H9 (cell line): Measurements from ENCODE around the gene RIPK1. TPM values are rescaled to one million over a fixed set of nuclear protein-coding genes. Genes with fewer than 3 reads are reported as not detected.

Source experiments
- DNase-seq: peaks from one replicate; pipeline ENCODE4 v3.0.0-alpha.2; 2017
- H2AFZ ChIP-seq: one replicate; pipeline ENCODE4 v1.6.1; 2013; ENCODE audit warnings: mild to moderate bottlenecking, low read length, control low read depth, moderate library complexity
- H2AK5ac ChIP-seq: 2 replicates; pipeline ENCODE4 v1.6.1; 2013; ENCODE audit warnings: low read length, control low read depth, mixed read lengths; ENCODE audit not compliant: insufficient read length
- H2BK120ac ChIP-seq: one replicate; pipeline ENCODE4 v1.6.1; 2013; ENCODE audit warnings: low read depth, mild to moderate bottlenecking, low read length, control low read depth, inconsistent platforms; ENCODE audit not compliant: poor library complexity, severe bottlenecking
- H2BK12ac ChIP-seq: 2 replicates; pipeline ENCODE4 v1.6.1; 2013; ENCODE audit warnings: low read length, control low read depth, mixed read lengths, low read depth; ENCODE audit not compliant: insufficient read length
- H2BK15ac ChIP-seq: 2 replicates; pipeline ENCODE4 v1.6.1; 2013; ENCODE audit warnings: low read depth, low read length, control low read depth
- H2BK20ac ChIP-seq: one replicate; pipeline ENCODE4 v1.6.1; 2013; ENCODE audit warnings: low read depth, mild to moderate bottlenecking, low read length, control low read depth, inconsistent platforms; ENCODE audit not compliant: poor library complexity, severe bottlenecking
- H2BK5ac ChIP-seq: 2 replicates; pipeline ENCODE4 v1.6.1; 2013; ENCODE audit warnings: low read length, control low read depth, mixed read lengths; ENCODE audit not compliant: insufficient read length
- H3K14ac ChIP-seq: 2 replicates; pipeline ENCODE4 v1.6.1; 2013; ENCODE audit warnings: low read length, control low read depth; ENCODE audit not compliant: insufficient read depth
- H3K18ac ChIP-seq: 2 replicates; pipeline ENCODE4 v1.6.1; 2013; ENCODE audit warnings: low read depth, mild to moderate bottlenecking, mixed read lengths, low read length, control low read depth; ENCODE audit not compliant: insufficient read length
- H3K23ac ChIP-seq: 2 replicates; pipeline ENCODE4 v1.6.1; 2013; ENCODE audit warnings: low read length, control low read depth, mixed read lengths, low read depth; ENCODE audit not compliant: insufficient read length
- H3K23me2 ChIP-seq: 2 replicates; pipeline ENCODE4 v1.6.1; 2013; ENCODE audit warnings: low read depth, mild to moderate bottlenecking, mixed read lengths, low read length, control low read depth; ENCODE audit not compliant: insufficient read length, poor library complexity, severe bottlenecking
- H3K27ac ChIP-seq: 2 replicates; pipeline ENCODE4 v1.5.1; 2013; ENCODE audit warnings: low read length, control low read depth, mixed read lengths, low read depth; ENCODE audit not compliant: insufficient read length
- H3K27me3 ChIP-seq: 2 replicates; pipeline ENCODE4 v1.6.1; 2013; ENCODE audit warnings: low read length, control low read depth, inconsistent platforms; ENCODE audit not compliant: insufficient read depth
- H3K4ac ChIP-seq: 2 replicates; pipeline ENCODE4 v1.6.1; 2013; ENCODE audit warnings: low read depth, mild to moderate bottlenecking, control low read depth, inconsistent platforms, low read length, moderate library complexity
- H3K4me1 ChIP-seq: 2 replicates; pipeline ENCODE4 v1.6.1; 2013; ENCODE audit warnings: low read length, control low read depth, inconsistent platforms; ENCODE audit not compliant: insufficient read depth
- H3K4me2 ChIP-seq: 2 replicates; pipeline ENCODE4 v1.6.1; 2013; ENCODE audit warnings: low read length, control low read depth, mixed read lengths; ENCODE audit not compliant: insufficient read length, insufficient read depth
- H3K56ac ChIP-seq: 2 replicates; pipeline ENCODE4 v1.6.1; 2013; ENCODE audit warnings: low read depth, mild to moderate bottlenecking, mixed read lengths, low read length, control low read depth; ENCODE audit not compliant: insufficient read length
- H3K79me1 ChIP-seq: 2 replicates; pipeline ENCODE4 v1.6.1; 2013; ENCODE audit warnings: low read depth, mild to moderate bottlenecking, moderate library complexity, low read length, control low read depth, inconsistent platforms; ENCODE audit not compliant: insufficient read depth, poor library complexity, severe bottlenecking
- H3K79me2 ChIP-seq: 2 replicates; pipeline ENCODE4 v1.6.1; 2013; ENCODE audit warnings: low read length, control low read depth, inconsistent platforms; ENCODE audit not compliant: insufficient read depth
- H3K9ac ChIP-seq: 2 replicates; pipeline ENCODE4 v1.6.1; 2013; ENCODE audit warnings: low read length, control low read depth, mixed read lengths; ENCODE audit not compliant: insufficient read length; ENCODE audit errors: extremely low read depth
- H3K9me3 ChIP-seq: one replicate; pipeline ENCODE4 v1.6.1; 2013; ENCODE audit warnings: low read depth, low read length, inconsistent platforms; ENCODE audit not compliant: control insufficient read depth
- H3T11ph ChIP-seq: one replicate; pipeline ENCODE4 v1.6.1; 2013; ENCODE audit warnings: mild to moderate bottlenecking, low read length, control low read depth, inconsistent platforms
- H4K20me1 ChIP-seq: one replicate; pipeline ENCODE4 v1.6.1; 2013; ENCODE audit not compliant: control insufficient read depth, insufficient read length, insufficient read depth
- H4K5ac ChIP-seq: 2 replicates; pipeline ENCODE4 v1.6.1; 2013; ENCODE audit warnings: low read depth, mild to moderate bottlenecking, mixed read lengths, low read length, control low read depth; ENCODE audit not compliant: insufficient read length
- H4K8ac ChIP-seq: replicated peaks from 2 replicates; pipeline ENCODE4 v1.6.1; 2013; ENCODE audit warnings: low read length, control low read depth, mixed read lengths, low read depth; ENCODE audit not compliant: insufficient read length
- H4K91ac ChIP-seq: 2 replicates; pipeline ENCODE4 v1.6.1; 2013; ENCODE audit warnings: low read depth, mild to moderate bottlenecking, moderate library complexity, mixed read lengths, low read length, control low read depth; ENCODE audit not compliant: insufficient read length
- H3K27ac Mint-ChIP-seq, 3 experiments: 2 replicates in 2 of 3; 3 replicates in 1 of 3; pipeline ENCODE4 v1.8.0; 2020 to 2021; ENCODE audit warnings: mixed read lengths in 3 of 3, mild to moderate bottlenecking in 1 of 3, moderate library complexity in 1 of 3
- H3K27me3 Mint-ChIP-seq: 2 replicates; pipeline ENCODE4 v1.8.0; 2021; ENCODE audit warnings: low read depth, mild to moderate bottlenecking, moderate library complexity, mixed read lengths
- H3K36me3 Mint-ChIP-seq, 3 experiments: 2 replicates in 2 of 3; 3 replicates in 1 of 3; pipeline ENCODE4 v1.8.0; 2020 to 2021; ENCODE audit warnings: low read depth in 3 of 3, mixed read lengths in 3 of 3; ENCODE audit not compliant: insufficient read depth in 1 of 3
- H3K4me1 Mint-ChIP-seq, 2 experiments: 2 replicates each; pipeline ENCODE4 v1.8.0; 2020; ENCODE audit warnings: mixed read lengths in 2 of 2
- H3K4me3 Mint-ChIP-seq, 2 experiments: 2 replicates in 1 of 2; 3 replicates in 1 of 2; pipeline ENCODE4 v1.8.0; 2020 to 2021; ENCODE audit warnings: mild to moderate bottlenecking in 2 of 2, mixed read lengths in 2 of 2, moderate library complexity in 1 of 2
- H3K9me3 Mint-ChIP-seq, 2 experiments: 2 replicates in 1 of 2; 3 replicates in 1 of 2; pipeline ENCODE4 v1.8.0; 2020; ENCODE audit warnings: mild to moderate bottlenecking in 2 of 2, mixed read lengths in 2 of 2, moderate library complexity in 1 of 2
- CTCF ChIP-seq: fragments of 200-600 bp; sonication (generic); conservative IDR thresholded peaks from 3 replicates; pipeline ENCODE4 v1.8.0; 2021; ENCODE audit warnings: antibody characterized with exemption, mild to moderate bottlenecking
- WGBS: extraction: QIAGEN DNeasy Blood & Tissue Kit; methylation state at CpG from one replicate; pipeline ENCODE4 v1.1.7; 2013; ENCODE audit warnings: missing lambda C conversion rate, low lambda C conversion rate, mixed read lengths; ENCODE audit not compliant: insufficient read length; ENCODE audit errors: extremely low coverage; 5-methylcytosine and 5-hydroxymethylcytosine counted together
- total RNA-seq: library from RNA; stranded (reverse); gene quantifications from 2 replicates; pipeline ENCODE4 v1.2.1, GENCODE V29; 2021

RIPK1 gene
- total RNA-seq, 1 experiment from 2014 or later = 24.6 TPM

- Histone ChIP-seq H2BK20ac (no peak overlapping the region), H4K8ac (no peak overlapping the region), H3T11ph (no peak overlapping the region), H3K27me3 (no peaks in the 10 kb centered on the region), H3K9ac (no peak overlapping the region), H2AK5ac (peak overlapping the region; percentile 57), H3K23me2 (no peaks in the 10 kb centered on the region), H3K4me2 (peak overlapping the region; percentile 22), H3K9me3 (peaks cover 6% of the 10 kb centered on the region), H3K14ac (no peak overlapping the region), H3K4ac (no peak overlapping the region; the same call in 1 of the 2 replicates), H2BK12ac (peak overlapping the region; percentile 87), H2BK5ac (peak overlapping the region; percentile 50), H3K56ac (no peak overlapping the region), H3K27ac (peak overlapping the region; percentile 99), H4K5ac (no peak overlapping the region), H3K4me1 (peaks cover 22% of the 10 kb centered on the region; the same call in 1 of the 2 replicates), H3K79me1 (peaks cover 3% of the 10 kb centered on the region), H2BK120ac (no peak overlapping the region), H4K20me1 (no peaks in the 10 kb centered on the region), H3K23ac (no peak overlapping the region), H2AFZ (no peak overlapping the region), H3K79me2 (peaks cover 10% of the 10 kb centered on the region; the same call in 1 of the 2 replicates), H4K91ac (no peak overlapping the region), H3K18ac (no peak overlapping the region), H2BK15ac (no peak overlapping the region)
- H3K9me3 Mint-ChIP-seq = peaks cover 5 to 10% of the 10 kb centered on the region in 2 experiments
- TF ChIP-seq CTCF = no peak
- peaks cover 47 to 49% of the 10 kb centered on the region in 2 experiments for H3K4me1 Mint-ChIP-seq
- no peaks in the 10 kb centered on the region for H3K27me3 Mint-ChIP-seq
- H3K36me3 Mint-ChIP-seq = peaks cover 31 to 51% (median 46%) of the 10 kb centered on the region in 3 experiments
- peak overlapping the region in 1 of 2 experiments; percentile 12; a peak in 2 of 5 replicates for H3K4me3 Mint-ChIP-seq
- WGBS = no CpG with 5 or more reads among the region's 4 CpGs
- no peak for DNase-seq
- H3K27ac Mint-ChIP-seq = peak overlapping the region; percentile 91 to 100 (median 99)
Observed at GRCh38 chr6:3075772-3076113, 7.4 kb downstream of the RIPK1 start.
